Brain microvascular endothelial cell (primary cell): Measurements from ENCODE around the gene CYP4X1.

Experiments
- DNase-seq: peaks from one replicate; pipeline ENCODE4 v3.0.0-alpha.2; 2020
- H3K27ac ChIP-seq: fragments of 250-450 bp; sonication (Bioruptor Pico); 2 replicates; pipeline ENCODE4 v1.5.1; 2020; ENCODE audit warnings: mild to moderate bottlenecking, moderate library complexity
- H3K27me3 ChIP-seq: fragments of 250-450 bp; sonication (Bioruptor Pico); replicated peaks from 2 replicates; pipeline ENCODE4 v1.5.1; 2020; ENCODE audit warnings: mild to moderate bottlenecking
- H3K36me3 ChIP-seq: fragments of 250-450 bp; sonication (Bioruptor Pico); replicated peaks from 2 replicates; pipeline ENCODE4 v1.5.1; 2020; ENCODE audit warnings: mild to moderate bottlenecking
- H3K4me3 ChIP-seq: 2 replicates; pipeline ENCODE4 v1.5.1; 2011; ENCODE audit warnings: low read depth, mild to moderate bottlenecking, control low read depth, low read length, moderate library complexity
- CTCF ChIP-seq: IDR thresholded peaks from 2 replicates; pipeline ENCODE4 v1.5.1; 2011; ENCODE audit warnings: low read depth, mild to moderate bottlenecking, moderate library complexity, low read length, control low read depth, inconsistent platforms; ENCODE audit errors: missing control alignments
- in situ Hi-C: cut with HindIII; loops from 2 replicates; pipeline ENCODE4 v1.10.0; 2017; ENCODE audit warnings: low sequenced_read_pairs, low pct_ligation_motif_present

Gene CYP4X1

GRCh38 chr1:47024141-47024801 is 802 bp downstream of the CYP4X1 start:
- no peak for TF ChIP-seq CTCF
- H3K4me3 ChIP-seq, result peak overlapping the region; percentile 15

DNA sequence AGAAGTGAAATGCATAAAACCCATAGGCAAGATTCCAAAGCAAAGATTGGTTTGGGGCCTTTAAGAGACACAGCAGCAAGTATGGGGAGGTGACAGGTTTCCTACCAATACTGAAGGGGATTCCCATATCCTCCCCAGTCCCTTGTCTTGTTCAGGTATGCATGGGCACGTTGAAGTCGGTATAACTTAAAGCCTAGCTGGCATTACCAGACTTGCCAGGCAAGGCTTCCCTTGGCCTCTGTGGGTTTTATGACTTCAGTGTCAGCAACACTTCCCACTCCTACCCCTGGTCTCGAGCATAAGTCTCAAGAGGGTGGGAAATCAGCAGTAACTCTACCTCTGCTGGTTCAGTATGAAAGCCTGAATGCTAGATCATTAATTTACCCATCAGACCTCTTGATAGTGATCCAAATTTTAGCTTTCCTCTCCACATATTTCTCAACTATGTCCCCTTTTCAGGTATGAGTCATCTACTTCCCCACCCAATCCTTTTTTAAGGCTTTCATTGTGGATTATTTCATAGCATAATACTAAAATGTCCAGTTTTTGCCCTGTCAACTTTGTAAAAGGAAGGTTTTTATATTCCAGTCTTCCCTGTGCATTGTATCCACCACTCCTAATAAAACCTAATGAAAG is 6.8 kb downstream of the CYP4X1 start:
- no peaks in the 10 kb centered on the region for H3K27me3 ChIP-seq
- H3K4me3 ChIP-seq, result no peak overlapping the region
- no peaks in the 10 kb centered on the region for H3K36me3 ChIP-seq
- no peak for TF ChIP-seq CTCF
- H3K27ac ChIP-seq, result no peak overlapping the region
- in situ Hi-C loops, result no loop called here
- DNase-seq, result no peak

More at GRCh38 chr1:47024141-47024801, 802 bp downstream of the CYP4X1 start:
- in situ Hi-C loops, result no loop called here
- Histone ChIP-seq H3K36me3 (no peaks in the 10 kb centered on the region), H3K27ac (no peak overlapping the region), H3K27me3 (peaks cover 13% of the 10 kb centered on the region)
- no peak for DNase-seq

GRCh38 chr1:47031059-47031458 is 7.6 kb downstream of the CYP4X1 start:
- H3K36me3 ChIP-seq, result no peaks in the 10 kb centered on the region
- H3K4me3 ChIP-seq, result no peak overlapping the region
- TF ChIP-seq CTCF, result no peak
- H3K27me3 ChIP-seq, result no peaks in the 10 kb centered on the region
- in situ Hi-C loops, result no loop called here
- no peak overlapping the region for H3K27ac ChIP-seq
- peak; percentile 52 for DNase-seq

DNA sequence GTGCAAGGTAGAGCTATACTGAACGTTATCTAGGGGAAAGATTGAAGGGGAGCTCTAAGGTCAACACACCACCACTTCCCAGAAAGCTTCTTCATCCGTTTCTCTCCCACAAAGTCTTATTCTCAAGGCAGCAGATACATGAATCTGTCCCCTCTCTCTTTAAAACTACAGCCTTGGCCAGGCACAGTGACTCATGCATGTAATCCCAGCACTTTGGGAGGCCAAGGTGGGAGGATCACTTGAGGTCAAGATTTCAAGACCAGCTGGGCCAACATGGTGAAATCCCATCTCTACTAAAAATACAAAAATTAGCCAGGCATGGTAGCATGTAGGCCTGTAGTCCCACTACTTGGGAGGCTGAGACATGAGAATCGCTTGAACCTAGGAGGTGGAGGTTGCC is 8.1 kb downstream of the CYP4X1 start:
- no peak for DNase-seq
- Histone ChIP-seq H3K36me3 (no peaks in the 10 kb centered on the region), H3K27ac (no peak overlapping the region), H3K4me3 (no peak overlapping the region), H3K27me3 (no peaks in the 10 kb centered on the region)
- in situ Hi-C loops, result no loop called here
- no peak for TF ChIP-seq CTCF

GRCh38 chr1:47036764-47037163 is 13.3 kb downstream of the CYP4X1 start:
- Histone ChIP-seq H3K27ac (no peak overlapping the region), H3K4me3 (no peak overlapping the region), H3K36me3 (no peaks in the 10 kb centered on the region), H3K27me3 (no peaks in the 10 kb centered on the region)
- in situ Hi-C loops, result no loop called here
- TF ChIP-seq CTCF, result no peak
- DNase-seq, result no peak
